HG03575 (cell line): Measurements from ENCODE around the gene SGSM2.

ENCODE experiments used
- ATAC-seq: cut with Tn5 transposase; IDR thresholded peaks from one replicate; pipeline ENCODE4 v1.9.1; 2021; ENCODE audit not compliant: unreplicated experiment, insufficient number of reproducible peaks, low FRiP score; ENCODE audit errors: extremely low read depth

SGSM2 gene

GRCh38 chr17:2364763-2365116 lies 27.4 kb downstream of the SGSM2 start:
- no peak for ATAC-seq

GRCh38 chr17:2365132-2365531 lies 27.8 kb downstream of the SGSM2 start:
- no peak for ATAC-seq

- no peak for ATAC-seq
Measured at GRCh38 chr17:2366747-2367494, 29.6 kb downstream of the SGSM2 start.

- ATAC-seq = no peak
Measured at GRCh38 chr17:2368359-2368758, 31.1 kb downstream of the SGSM2 start.

GRCh38 chr17:2369039-2369438 lies 31.7 kb downstream of the SGSM2 start:
- ATAC-seq = no peak

GRCh38 chr17:2369551-2370210 lies 32.4 kb downstream of the SGSM2 start:
- no peak for ATAC-seq

GRCh38 chr17:2370211-2370589 lies 32.9 kb downstream of the SGSM2 start:
- no peak for ATAC-seq

- ATAC-seq = no peak
Measured at GRCh38 chr17:2371183-2372130, 34.2 kb downstream of the SGSM2 start.

- ATAC-seq = no peak
Measured at GRCh38 chr17:2372180-2372579, 34.9 kb downstream of the SGSM2 start.

GRCh38 chr17:2372681-2373080 lies 35.4 kb downstream of the SGSM2 start:
- ATAC-seq = no peak

GRCh38 chr17:2373179-2373578 lies 35.9 kb downstream of the SGSM2 start:
- no peak for ATAC-seq

- ATAC-seq = no peak
Measured at GRCh38 chr17:2374549-2375285, 37.4 kb downstream of the SGSM2 start.

GRCh38 chr17:2375406-2375805 lies 38.1 kb downstream of the SGSM2 start:
- ATAC-seq = no peak

- no peak for ATAC-seq
Measured at GRCh38 chr17:2376107-2376506, 38.8 kb downstream of the SGSM2 start.

GRCh38 chr17:2377659-2378058 lies 40.4 kb downstream of the SGSM2 start:
- ATAC-seq = no peak

GRCh38 chr17:2378905-2379304 lies 41.6 kb downstream of the SGSM2 start:
- no peak for ATAC-seq

- no peak for ATAC-seq
Measured at GRCh38 chr17:2379489-2380225, 42.4 kb downstream of the SGSM2 start.

GRCh38 chr17:2380226-2380922 lies 43.1 kb downstream of the SGSM2 start:
- ATAC-seq = no peak
